Lower lobe of right lung (tissue), 2 donors: ENCODE data around the gene PALD1. TPM values are rescaled to one million over a fixed set of nuclear protein-coding genes. Genes with fewer than 3 reads are reported as not detected.

ENCODE experiments used
- ATAC-seq, 2 donors: fragments of 200-7000 bp; cut with Tn5 transposase; one replicate each; pipeline ENCODE4 v1.9.1; 2020 to 2022; ENCODE audit warnings: mild to moderate bottlenecking in 2 of 2, moderate library complexity in 2 of 2
- DNase-seq: peaks from one replicate; pipeline ENCODE4 v3.0.0-alpha.2; 2020
- H3K27ac ChIP-seq: fragments of 200-600 bp; one replicate; pipeline ENCODE4 v1.8.0; 2022
- H3K27me3 ChIP-seq: fragments of 200-600 bp; one replicate; pipeline ENCODE4 v1.8.0; 2022; ENCODE audit warnings: low read depth
- H3K36me3 ChIP-seq: fragments of 200-600 bp; one replicate; pipeline ENCODE4 v1.8.0; 2022; ENCODE audit warnings: mild to moderate bottlenecking
- H3K4me1 ChIP-seq: fragments of 200-600 bp; one replicate; pipeline ENCODE4 v1.8.0; 2022
- H3K4me3 ChIP-seq: fragments of 200-600 bp; one replicate; pipeline ENCODE4 v1.8.0; 2022; ENCODE audit warnings: mild to moderate bottlenecking
- H3K9me3 ChIP-seq: fragments of 200-600 bp; one replicate; pipeline ENCODE4 v1.8.0; 2022
- CTCF ChIP-seq: fragments of 200-600 bp; IDR thresholded peaks from one replicate; pipeline ENCODE4 v1.8.0; 2022; ENCODE audit warnings: antibody characterized with exemption, mild to moderate bottlenecking
- intact Hi-C: fragments of 100-400 bp; cut with DNase I; formaldehyde crosslinking; loops from one replicate; pipeline ENCODE4 v1.11.0; 2022
- total RNA-seq: library from RNA; stranded (reverse); fragmentation: NEBNext Ultra II Directional; extraction: Animal tissue kit (Norgen Biotek cat#: 25700); gene quantifications from one replicate; pipeline ENCODE4 v1.2.1, GENCODE V29; 2021
- donor health status: DM: no; HTN: yes; CAD: no; lungs with severe emphysema.

The PALD1 gene
- total RNA-seq, 1 donor from 2014 or later, result 16.0 TPM

GRCh38 chr10:70499836-70500167 is 21.2 kb downstream of the PALD1 start:
- Histone ChIP-seq H3K27me3 (no peaks in the 10 kb centered on the region), H3K27ac (peak overlapping the region; percentile 81), H3K4me1 (peaks cover 67% of the 10 kb centered on the region), H3K4me3 (no peak overlapping the region), H3K9me3 (no peaks in the 10 kb centered on the region), H3K36me3 (no peaks in the 10 kb centered on the region)
- ATAC-seq, result no peak
- intact Hi-C loops, result no loop called here
- DNase-seq, result no peak
- TF ChIP-seq CTCF, result no peak

DNA sequence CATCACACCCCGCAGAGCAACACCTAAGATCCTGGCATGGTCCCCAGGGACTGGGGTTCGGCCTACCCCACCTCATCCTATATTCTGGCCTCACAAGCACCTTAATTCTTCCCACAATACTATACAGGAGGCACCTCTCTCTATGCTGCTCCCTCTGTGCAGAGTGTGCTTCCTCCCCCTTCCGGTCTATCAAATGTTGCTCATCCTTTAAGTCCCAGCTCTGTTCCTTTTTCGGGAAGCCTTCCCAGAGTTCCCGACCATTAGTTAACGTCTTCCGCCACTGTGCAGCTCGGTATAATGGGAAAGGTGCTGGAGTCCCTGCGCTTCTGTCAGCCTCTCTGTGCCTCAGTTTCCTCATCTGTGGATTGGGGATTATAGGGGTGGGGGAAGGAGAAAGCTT is 21.8 kb downstream of the PALD1 start:
- Histone ChIP-seq H3K4me1 (peaks cover 62% of the 10 kb centered on the region), H3K36me3 (no peaks in the 10 kb centered on the region), H3K4me3 (peak overlapping the region; percentile 11), H3K27ac (peak overlapping the region; percentile 81), H3K9me3 (no peaks in the 10 kb centered on the region), H3K27me3 (no peaks in the 10 kb centered on the region)
- intact Hi-C loops, result no loop called here
- DNase-seq, result no peak
- TF ChIP-seq CTCF, result no peak
- peak in 1 of 2 donors; percentile 17 for ATAC-seq

- no peak for TF ChIP-seq CTCF
- ATAC-seq (peak; percentile 67 to 76), DNase-seq (no peak)
- Histone ChIP-seq H3K4me1 (peaks cover 60% of the 10 kb centered on the region), H3K4me3 (peak overlapping the region; percentile 11), H3K27me3 (no peaks in the 10 kb centered on the region), H3K9me3 (no peaks in the 10 kb centered on the region), H3K27ac (peak overlapping the region; percentile 81), H3K36me3 (no peaks in the 10 kb centered on the region)
- intact Hi-C loops, result no loop called here
Measured at GRCh38 chr10:70500812-70501301, 22.3 kb downstream of the PALD1 start.

- ATAC-seq (no peak), DNase-seq (no peak)
- Histone ChIP-seq H3K36me3 (no peaks in the 10 kb centered on the region), H3K9me3 (no peaks in the 10 kb centered on the region), H3K4me3 (no peak overlapping the region), H3K27me3 (no peaks in the 10 kb centered on the region), H3K4me1 (peaks cover 64% of the 10 kb centered on the region), H3K27ac (no peak overlapping the region)
- no peak for TF ChIP-seq CTCF
- intact Hi-C loops, result no loop called here
Measured at GRCh38 chr10:70502406-70502805, 23.8 kb downstream of the PALD1 start.

DNA sequence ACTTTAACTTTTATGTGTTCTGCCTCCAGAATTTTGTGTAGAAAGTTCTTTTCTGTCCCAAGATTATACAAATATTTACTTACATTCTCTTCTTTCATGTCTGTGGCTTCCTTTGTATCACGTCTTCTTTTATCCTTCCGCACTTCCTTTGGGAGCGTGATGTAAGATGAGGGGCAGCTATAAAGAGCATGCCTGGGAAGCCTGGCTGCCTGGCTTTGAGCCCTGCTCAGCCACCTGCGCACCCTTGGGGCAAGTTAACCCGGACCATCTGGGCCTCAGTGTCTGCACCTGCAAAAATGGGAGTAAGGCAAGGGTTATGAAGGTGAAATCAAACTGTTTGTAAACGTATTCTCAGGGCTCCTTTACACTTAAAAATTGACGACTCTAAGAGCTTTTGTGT is 25.2 kb downstream of the PALD1 start:
- no peaks in the 10 kb centered on the region for H3K27me3 ChIP-seq
- ATAC-seq (no peak), DNase-seq (no peak)
- H3K36me3 ChIP-seq, result no peaks in the 10 kb centered on the region
- intact Hi-C loops, result no loop called here
- H3K4me1 ChIP-seq, result peaks cover 62% of the 10 kb centered on the region
- no peak overlapping the region for H3K4me3 ChIP-seq
- no peak overlapping the region for H3K27ac ChIP-seq
- no peaks in the 10 kb centered on the region for H3K9me3 ChIP-seq
- TF ChIP-seq CTCF, result no peak
